ENCODE results near the gene ANKRD34C.
"Not testable (repeated sequence)": the region's sequence is repeated elsewhere in the genome, so short reads cannot be mapped to it uniquely, and the experiment has no call there.

ANKRD34C gene

DNA sequence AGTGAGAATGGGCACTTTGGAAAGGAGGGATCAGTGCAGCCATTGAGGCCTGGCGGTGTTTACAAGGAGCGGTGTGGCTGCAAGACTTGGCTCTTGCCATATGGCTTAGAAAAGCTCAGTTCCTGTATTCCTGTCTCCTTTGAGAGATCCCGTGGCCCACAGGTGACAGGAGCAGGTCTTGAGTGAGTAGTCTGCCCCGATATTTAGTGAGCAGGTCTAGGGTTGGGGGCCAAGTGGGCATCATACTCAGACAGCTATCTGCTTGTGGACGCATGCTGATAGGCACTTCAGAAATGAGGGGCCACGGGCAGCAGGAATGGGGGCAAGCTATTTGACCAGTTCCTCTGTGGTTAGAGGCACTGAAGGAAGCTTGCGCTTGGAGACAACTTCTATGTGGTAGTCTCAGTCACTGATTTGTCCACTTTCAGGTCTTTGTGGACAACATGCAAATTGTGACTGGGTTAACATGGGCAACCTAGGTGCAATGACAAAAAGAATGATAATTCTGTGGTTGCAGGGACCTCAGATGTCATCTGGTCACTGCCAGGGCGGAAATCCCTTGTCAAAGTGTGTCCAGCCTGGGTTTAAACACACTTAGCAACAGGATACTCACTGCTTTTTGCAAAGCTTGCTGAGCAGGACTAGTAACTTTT, 29.5 kb downstream of the ANKRD34C start:
- DNase-seq (ENCODE audit: low spot score): no peak

DNA sequence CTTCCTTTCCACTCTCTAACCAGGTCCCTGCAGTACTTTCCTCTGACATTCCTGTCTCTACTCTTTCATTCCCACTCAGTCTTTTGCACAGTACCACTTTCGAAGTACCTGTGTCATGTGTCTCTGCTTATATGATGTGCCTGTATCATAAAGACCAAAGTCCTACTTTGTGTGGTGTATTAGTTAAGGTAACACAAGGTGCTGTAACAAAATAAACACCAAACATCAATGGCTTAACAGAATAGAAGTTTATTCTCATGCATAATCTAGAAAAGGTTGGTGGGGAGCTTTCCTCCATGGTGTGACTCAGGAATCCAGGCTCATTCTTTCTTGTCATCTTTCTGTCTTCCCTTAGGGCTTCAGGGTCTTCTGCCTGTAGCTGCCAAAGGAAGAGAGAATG, 31.7 kb downstream of the ANKRD34C start:
- DNase-seq (ENCODE audit: low spot score): no peak

DNA sequence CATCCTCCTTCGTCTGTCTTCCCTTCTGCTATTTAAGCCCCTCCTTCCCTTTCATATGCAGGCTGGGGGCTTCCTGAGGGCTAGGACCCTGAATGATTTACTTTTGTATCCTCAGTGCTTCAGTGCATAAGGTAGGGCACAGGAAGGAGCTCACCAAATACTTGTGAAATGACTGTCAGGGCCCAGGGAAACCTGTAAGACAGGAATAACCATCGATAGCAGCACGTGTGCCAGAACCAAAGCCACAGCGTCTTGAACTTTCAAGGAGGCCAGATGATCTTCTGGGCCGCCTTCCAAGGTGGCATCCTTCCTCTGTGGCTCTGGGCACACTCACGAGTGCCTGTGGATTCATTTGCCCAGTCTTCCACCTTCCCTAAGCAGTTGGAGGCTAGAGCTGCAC, 32.3 kb downstream of the ANKRD34C start:
- DNase-seq (ENCODE audit: low spot score): no peak

DNA sequence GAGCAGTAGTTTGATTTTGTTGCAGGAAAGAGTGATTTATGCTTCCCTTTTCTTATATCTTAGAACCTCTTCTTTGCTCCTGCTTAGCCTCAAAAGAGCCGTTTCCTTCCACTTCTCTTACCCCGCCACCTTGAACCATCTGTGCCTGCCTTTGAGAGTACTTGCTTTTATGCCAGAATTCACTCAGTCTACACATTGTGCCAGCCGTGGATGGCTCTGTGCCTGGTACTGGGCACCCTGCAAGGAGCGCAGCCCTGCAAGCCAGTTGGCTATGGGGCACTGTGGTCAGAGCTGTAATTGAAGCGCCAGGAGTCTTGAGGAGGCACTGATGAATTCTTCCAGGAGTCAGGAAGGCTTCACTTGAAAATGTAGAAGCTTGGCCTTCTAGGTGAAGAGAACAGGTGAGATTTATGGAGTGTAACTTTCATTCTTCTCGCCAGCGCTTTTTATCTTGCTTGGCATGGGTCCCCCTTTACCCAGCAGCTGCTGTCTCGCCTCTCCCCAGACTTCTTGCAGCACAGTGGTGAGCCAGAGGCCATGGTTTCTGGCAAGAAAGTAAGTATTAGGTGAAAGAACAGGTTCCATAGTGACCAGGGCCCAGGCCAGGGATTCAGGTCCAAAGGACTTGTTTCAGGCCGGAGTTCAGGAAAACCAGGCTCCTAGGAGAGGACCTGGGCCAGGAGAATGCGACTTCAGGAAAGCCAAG, 33.3 kb downstream of the ANKRD34C start:
- DNase-seq (ENCODE audit: low spot score): peak; percentile 60

DNA sequence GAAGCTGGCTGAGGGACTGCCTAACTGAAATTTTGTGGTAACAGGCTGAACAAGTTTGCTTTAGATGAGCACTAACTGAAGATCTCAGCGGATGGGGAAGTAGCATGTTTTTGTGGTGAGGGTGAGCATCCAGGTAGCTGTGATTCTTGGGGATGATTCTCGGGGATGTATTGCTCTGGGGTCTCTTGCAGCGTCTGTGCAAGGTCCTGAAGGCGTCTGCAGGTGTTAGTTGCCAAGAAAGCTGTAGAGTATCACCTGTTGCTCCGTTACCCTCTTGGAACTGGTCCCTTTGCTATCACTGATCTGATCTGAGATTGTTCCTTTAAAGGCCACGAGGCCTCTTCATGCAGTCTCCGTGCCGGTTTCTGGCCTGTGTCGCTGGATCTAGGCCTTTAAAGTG, 34.3 kb downstream of the ANKRD34C start:
- DNase-seq (ENCODE audit: low spot score): no peak

DNA sequence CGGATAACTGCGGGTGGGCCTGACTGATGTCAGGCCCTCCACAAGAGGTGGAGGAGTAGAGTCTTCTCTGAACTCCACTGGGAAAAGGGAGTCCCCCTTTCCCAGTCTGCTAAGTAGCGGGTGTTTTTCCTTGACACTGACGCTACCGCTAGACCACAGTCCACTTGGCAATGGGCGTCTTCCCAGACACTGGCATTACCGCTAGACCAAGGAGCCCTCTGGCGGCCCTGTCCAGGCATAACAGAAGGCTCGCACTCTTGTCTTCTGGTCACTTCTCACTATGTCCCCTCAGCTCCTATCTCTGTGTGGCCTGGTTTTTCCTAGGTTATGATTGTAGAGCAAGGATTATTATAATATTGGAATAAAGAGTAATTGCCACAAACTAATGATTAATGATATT, 37.5 kb downstream of the ANKRD34C start:
- not testable (repeated sequence) for DNase-seq (ENCODE audit: low spot score)

DNA sequence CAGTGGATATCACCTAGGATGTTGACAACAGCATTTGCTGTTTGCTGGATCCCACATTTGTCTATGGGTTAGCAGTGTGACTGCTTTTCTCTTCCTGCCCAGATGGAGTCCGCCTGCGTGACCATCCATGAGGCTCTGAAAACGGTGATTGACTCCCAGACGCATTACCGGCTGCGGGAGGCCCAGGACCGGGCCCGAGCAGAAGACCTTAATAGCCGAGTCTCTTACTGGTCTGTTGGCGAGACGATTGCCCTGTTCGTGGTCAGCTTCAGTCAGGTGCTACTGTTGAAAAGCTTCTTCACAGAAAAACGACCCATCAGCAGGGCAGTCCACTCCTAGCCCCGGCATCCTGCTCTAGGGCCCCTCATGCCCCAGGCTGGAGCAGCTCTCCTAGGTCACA, 39.4 kb downstream of the ANKRD34C start:
- DNase-seq (ENCODE audit: low spot score): no peak

DNA sequence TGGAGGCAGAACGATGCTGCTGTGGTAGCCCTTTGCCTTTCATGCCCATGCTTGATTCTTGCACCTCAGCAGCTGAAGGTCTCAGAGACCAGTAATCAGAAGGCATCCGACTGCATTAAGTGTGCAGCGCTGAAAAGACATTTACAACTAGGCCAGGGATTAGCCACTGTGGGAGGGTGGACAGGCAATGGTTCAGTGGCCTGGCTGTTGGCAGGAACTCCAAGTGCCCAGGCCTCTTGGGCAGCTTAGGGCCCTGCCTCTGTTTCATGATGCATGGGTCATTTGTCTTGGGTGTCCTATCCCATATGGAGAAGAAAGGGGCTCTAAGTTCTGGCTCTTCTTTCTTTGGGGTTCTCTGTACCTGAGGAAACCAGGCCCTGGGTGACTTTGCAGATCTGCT, 39.8 kb downstream of the ANKRD34C start:
- no peak for DNase-seq (ENCODE audit: low spot score)

DNA sequence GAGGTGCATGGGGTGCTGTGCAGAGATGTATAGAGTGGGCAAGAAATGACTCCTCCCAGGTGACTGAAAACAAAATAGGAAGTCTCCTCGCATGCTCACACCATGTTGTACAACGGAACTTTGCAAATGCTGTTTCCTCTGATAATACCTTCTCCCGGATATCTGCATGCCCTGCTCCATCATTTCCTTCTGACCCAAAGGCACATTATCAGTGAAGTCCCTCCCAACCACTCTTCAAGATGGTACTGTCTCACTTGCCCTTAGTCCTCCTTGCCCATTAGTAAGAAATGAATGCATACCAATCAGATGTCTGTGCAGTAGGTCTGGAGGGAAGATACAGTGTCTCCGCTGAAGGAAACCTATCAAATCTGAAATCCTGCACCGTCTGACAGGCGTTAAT, 40.4 kb downstream of the ANKRD34C start:
- DNase-seq (ENCODE audit: low spot score): no peak

DNA sequence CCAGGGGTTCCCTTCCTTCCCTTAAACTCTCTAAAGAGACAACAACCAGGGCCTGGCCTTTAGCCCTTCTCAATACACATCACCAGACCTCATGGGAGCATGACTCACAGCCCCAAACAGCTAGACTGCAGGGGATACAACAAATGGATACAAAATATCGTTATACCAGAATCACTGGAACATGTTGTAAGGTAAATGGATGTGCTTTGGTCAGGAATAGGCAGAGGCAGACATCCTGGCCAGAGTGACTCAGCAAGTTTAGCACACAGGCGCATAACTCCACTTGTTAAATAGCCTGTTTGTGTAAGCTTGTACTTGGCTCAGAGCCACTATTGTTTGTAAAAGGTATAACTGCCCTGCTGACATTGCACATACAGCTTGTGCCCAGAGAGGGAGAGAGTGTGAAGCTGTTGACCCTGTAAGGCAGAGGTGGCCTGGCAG, 46.7 kb downstream of the ANKRD34C start:
- no peak for DNase-seq (ENCODE audit: low spot score)

Measured in globus pallidus (tissue), 1 donor.